Upper lobe of left lung (tissue), 6 donors: ENCODE data around the gene MCF2L. TPM values are rescaled to one million over a fixed set of nuclear protein-coding genes. Genes with fewer than 3 reads are reported as not detected.

Source experiments
- ATAC-seq, 2 donors: fragments of 200-7000 bp; cut with Tn5 transposase; one replicate each; pipeline ENCODE4 v1.9.1; 2022; ENCODE audit warnings: mild to moderate bottlenecking in 2 of 2, moderate library complexity in 2 of 2; ENCODE audit not compliant: low FRiP score in 2 of 2
- DNase-seq, 2 donors: peaks; one replicate each; pipeline ENCODE4 v3.0.0-alpha.2; 2019 to 2020
- H3K27ac ChIP-seq, 4 donors: fragments of 200-600 bp; sonication (generic); one replicate each; pipeline ENCODE4 v1.5.1; 2016 to 2019
- H3K27me3 ChIP-seq, 4 donors: fragments of 200-600 bp; sonication (generic); one replicate each; pipeline ENCODE4 v1.5.1; 2017 to 2019
- H3K36me3 ChIP-seq, 4 donors: fragments of 200-600 bp; sonication (generic); one replicate each; pipeline ENCODE4 v1.5.1; 2016 to 2019
- H3K4me1 ChIP-seq, 4 donors: fragments of 200-600 bp; sonication (generic); one replicate each; pipeline ENCODE4 v1.5.1; 2018 to 2019
- H3K4me3 ChIP-seq, 4 donors: fragments of 200-600 bp; sonication (generic); one replicate each; pipeline ENCODE4 v1.5.1; 2017 to 2019; ENCODE audit warnings: mild to moderate bottlenecking in 2 of 4, moderate library complexity in 1 of 4
- H3K9me3 ChIP-seq, 4 donors: fragments of 200-600 bp; sonication (generic); one replicate each; pipeline ENCODE4 v1.5.1; 2018 to 2019
- EP300 ChIP-seq, 4 donors: sonication (generic); formaldehyde crosslinking; IDR thresholded peaks; one replicate each; pipeline ENCODE4 v1.5.1; 2017; ENCODE audit warnings: antibody characterized with exemption in 4 of 4, control low read depth in 2 of 4
- POLR2A ChIP-seq, 4 donors: fragments of 450-650 bp; IDR thresholded peaks; one replicate each; pipeline ENCODE4 v1.5.1; 2016 to 2017; ENCODE audit warnings: antibody characterized with exemption in 4 of 4, mild to moderate bottlenecking in 2 of 4
- POLR2AphosphoS5 ChIP-seq, 2 donors: sonication (generic); formaldehyde crosslinking; IDR thresholded peaks; one replicate each; pipeline ENCODE4 v1.5.1; 2017; ENCODE audit warnings: antibody characterized with exemption in 2 of 2
- WGBS, 2 donors: methylation state at CpG; one replicate each; pipeline ENCODE4 v1.1.5; 2017 to 2018; 5-methylcytosine and 5-hydroxymethylcytosine counted together
- total RNA-seq, 6 donors: library from RNA; depleted of rRNA in 4 of 6; stranded (reverse); fragments of >200 nt in 4 of 6; gene quantifications; one replicate each; pipeline versions ENCODE4 v1.1.0 to v1.2.1, GENCODE V29; 2016 to 2021
- TF ChIP-seq, protein P1 (sequence below), 6 experiments: fragments of 450-650 bp in 4 of 6; fragments of 200-600 bp in 2 of 6; sonication (generic) in 2 of 6; IDR thresholded peaks; one replicate each; pipeline ENCODE4 v1.5.1; 2016 to 2019; ENCODE audit warnings: antibody characterized with exemption in 6 of 6
- donor health status: DM: no; HTN: no; CAD: no; lungs with moderate emphysema.
- donor health status: DM: no; HTN: yes; CAD: no; lungs with severe emphysema.

The MCF2L gene
- total RNA-seq, 6 donors from 2014 or later = 14.3 to 99.5 (median 53.1) TPM

DNA sequence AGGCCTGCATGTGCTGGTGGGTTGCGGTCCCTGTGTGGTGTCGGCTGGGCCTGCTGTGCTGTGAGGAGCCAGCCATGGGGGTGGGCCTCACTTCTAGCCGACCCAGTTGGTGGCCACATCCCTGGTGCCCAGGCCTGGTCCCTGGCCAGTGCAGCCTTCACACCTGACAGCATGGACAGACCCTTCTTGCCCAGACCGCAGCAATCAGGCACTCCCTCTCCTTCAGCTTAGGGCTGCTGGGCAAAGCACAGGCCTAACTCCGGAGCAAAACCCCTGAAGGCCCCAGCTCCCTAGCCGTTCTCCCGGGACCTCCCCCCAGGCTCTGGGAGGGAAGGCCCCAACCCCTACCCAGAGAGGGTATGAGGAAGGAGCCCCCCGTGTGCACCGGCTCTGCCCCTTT is 6.6 kb upstream of the MCF2L start:
- peaks cover 7 to 42% (median 24%) of the 10 kb centered on the region in 4 donors for H3K4me1 ChIP-seq
- no peak for ATAC-seq
- H3K27me3 ChIP-seq = no peaks in the 10 kb centered on the region
- H3K36me3 ChIP-seq = no peaks in the 10 kb centered on the region
- peak overlapping the region in 3 of 4 donors; percentile 13 to 76 (median 28) for H3K27ac ChIP-seq
- TF ChIP-seq POLR2A (IDR thresholded peaks at IDR 0.05) (no peak), EP300 (IDR thresholded peaks at IDR 0.05) (no peak), POLR2AphosphoS5 (IDR thresholded peaks at IDR 0.05) (no peak)
- TF ChIP-seq, protein P1, sequence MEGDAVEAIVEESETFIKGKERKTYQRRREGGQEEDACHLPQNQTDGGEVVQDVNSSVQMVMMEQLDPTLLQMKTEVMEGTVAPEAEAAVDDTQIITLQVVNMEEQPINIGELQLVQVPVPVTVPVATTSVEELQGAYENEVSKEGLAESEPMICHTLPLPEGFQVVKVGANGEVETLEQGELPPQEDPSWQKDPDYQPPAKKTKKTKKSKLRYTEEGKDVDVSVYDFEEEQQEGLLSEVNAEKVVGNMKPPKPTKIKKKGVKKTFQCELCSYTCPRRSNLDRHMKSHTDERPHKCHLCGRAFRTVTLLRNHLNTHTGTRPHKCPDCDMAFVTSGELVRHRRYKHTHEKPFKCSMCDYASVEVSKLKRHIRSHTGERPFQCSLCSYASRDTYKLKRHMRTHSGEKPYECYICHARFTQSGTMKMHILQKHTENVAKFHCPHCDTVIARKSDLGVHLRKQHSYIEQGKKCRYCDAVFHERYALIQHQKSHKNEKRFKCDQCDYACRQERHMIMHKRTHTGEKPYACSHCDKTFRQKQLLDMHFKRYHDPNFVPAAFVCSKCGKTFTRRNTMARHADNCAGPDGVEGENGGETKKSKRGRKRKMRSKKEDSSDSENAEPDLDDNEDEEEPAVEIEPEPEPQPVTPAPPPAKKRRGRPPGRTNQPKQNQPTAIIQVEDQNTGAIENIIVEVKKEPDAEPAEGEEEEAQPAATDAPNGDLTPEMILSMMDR (IDR thresholded peaks at IDR 0.05) = no peak
- 80 to 100% methylated on average over 4 to 8 of the region's 9 CpGs for WGBS, 2 donors
- no peaks in the 10 kb centered on the region for H3K9me3 ChIP-seq
- H3K4me3 ChIP-seq = no peak overlapping the region
- DNase-seq = no peak

DNA sequence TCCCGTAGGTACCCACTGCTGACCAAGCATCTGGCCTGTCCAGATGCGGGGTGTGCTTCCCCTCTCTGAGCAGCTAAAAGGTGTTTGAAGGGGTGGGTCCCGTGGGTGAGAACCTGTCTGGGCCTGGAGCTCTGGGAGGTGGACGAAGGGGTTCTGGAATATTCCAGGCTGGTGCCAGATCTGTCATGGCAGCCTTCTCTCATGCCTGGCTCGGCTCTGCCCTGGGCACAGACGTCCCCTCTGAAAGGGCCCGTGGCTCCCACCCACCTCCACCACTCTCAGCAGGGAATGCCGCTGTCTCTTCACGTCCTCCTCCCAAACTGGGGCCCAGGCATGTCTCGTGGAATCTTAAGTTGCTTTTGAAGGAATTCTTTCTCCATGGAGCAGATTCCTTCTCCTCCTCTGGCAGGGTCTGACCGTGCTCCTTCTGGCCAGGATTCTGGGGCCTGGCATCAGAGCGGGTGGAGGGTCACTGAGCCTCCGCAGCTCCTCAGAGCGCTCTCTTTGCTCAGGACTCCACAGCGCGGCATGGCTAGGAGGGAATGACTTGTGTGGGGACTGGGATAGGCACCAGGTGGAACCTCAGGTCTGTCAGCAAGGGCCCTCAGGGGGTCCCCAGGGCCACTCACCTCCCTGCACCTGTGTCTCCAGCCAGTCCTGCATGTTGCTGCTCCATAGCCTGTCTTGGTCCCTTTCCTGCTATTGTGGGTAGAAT is 5.9 kb upstream of the MCF2L start:
- DNase-seq (no peak), ATAC-seq (no peak)
- no peaks in the 10 kb centered on the region for H3K27me3 ChIP-seq
- no peaks in the 10 kb centered on the region for H3K9me3 ChIP-seq
- no peaks in the 10 kb centered on the region for H3K36me3 ChIP-seq
- H3K4me3 ChIP-seq = no peak overlapping the region
- H3K4me1 ChIP-seq = peaks cover 7 to 47% (median 25%) of the 10 kb centered on the region in 4 donors
- peak overlapping the region in 3 of 4 donors; percentile 13 to 76 (median 28) for H3K27ac ChIP-seq
- WGBS, 2 donors = 83 to 87% methylated on average over 13 to 16 of the region's 16 CpGs
- TF ChIP-seq, protein P1 (IDR thresholded peaks at IDR 0.05) = no peak
- no peak for TF ChIP-seq POLR2AphosphoS5 (IDR thresholded peaks at IDR 0.05)
- no peak for TF ChIP-seq POLR2A (IDR thresholded peaks at IDR 0.05)
- TF ChIP-seq EP300 (IDR thresholded peaks at IDR 0.05) = no peak

DNA sequence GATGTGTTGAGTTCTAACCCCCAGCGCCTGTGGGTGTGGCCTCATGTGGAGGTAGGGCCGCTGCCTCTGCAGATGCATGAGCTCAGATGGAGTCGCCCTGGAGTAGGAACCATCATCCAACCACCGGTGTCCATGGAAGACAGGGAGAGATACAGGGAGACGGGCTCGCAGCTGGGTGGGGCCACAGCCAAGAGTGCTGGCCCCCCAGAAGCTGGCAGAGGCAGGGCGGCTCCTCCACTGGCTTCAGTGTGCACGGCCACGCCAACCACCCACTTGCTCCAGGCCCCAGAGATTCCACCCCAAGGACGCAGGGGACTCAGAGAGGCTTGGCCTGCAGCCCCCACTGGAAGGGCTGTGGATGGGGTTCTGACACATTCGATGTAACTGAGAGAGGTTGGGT is 5.4 kb upstream of the MCF2L start:
- WGBS, 2 donors = 93 to 100% methylated on average over 2 to 11 of the region's 11 CpGs
- H3K27me3 ChIP-seq = peaks cover 0 to 3% (median 1%) of the 10 kb centered on the region in 4 donors
- DNase-seq (no peak), ATAC-seq (no peak)
- TF ChIP-seq POLR2A (IDR thresholded peaks at IDR 0.05) (no peak), POLR2AphosphoS5 (IDR thresholded peaks at IDR 0.05) (no peak), EP300 (IDR thresholded peaks at IDR 0.05) (no peak)
- TF ChIP-seq, protein P1 (IDR thresholded peaks at IDR 0.05) = no peak
- H3K9me3 ChIP-seq = no peaks in the 10 kb centered on the region
- H3K27ac ChIP-seq = peak overlapping the region in 2 of 4 donors; percentile 13 to 76
- no peak overlapping the region for H3K4me3 ChIP-seq
- peaks cover 7 to 49% (median 27%) of the 10 kb centered on the region in 4 donors for H3K4me1 ChIP-seq
- no peaks in the 10 kb centered on the region for H3K36me3 ChIP-seq

DNA sequence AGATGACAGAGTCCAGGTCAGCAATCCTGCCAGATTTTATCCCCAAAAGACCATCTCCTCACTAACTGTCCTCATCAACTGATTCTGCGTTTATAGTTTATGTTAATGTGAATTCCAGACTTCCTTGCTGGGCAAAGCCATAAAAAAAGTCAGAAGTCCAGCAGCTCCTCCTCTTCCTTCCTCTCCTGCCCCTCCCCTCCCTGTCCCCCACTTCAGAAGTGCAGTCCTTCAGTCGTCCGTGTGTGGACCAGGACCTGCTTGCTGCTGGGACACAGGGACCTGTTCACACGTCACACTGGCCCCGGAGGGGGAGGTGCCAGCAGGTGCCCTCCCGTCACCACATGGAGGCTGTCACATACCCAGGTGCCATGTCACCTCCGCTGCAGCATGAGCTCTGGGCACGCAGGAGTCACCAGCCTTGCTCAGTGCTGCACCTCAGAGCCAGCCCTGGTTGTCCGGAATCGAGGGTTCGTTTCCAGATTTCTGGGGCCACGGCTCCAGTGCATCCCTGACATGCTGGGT is 4.0 kb upstream of the MCF2L start:
- TF ChIP-seq, protein P1 (IDR thresholded peaks at IDR 0.05) = no peak
- peak; percentile 63 to 81 for TF ChIP-seq POLR2AphosphoS5 (IDR thresholded peaks at IDR 0.05)
- peak in 2 of 4 donors; percentile 29 to 47 for TF ChIP-seq EP300 (IDR thresholded peaks at IDR 0.05)
- peak in 3 of 4 donors; percentile 23 to 50 (median 30) for TF ChIP-seq POLR2A (IDR thresholded peaks at IDR 0.05)
- peaks cover 0 to 8% (median 3%) of the 10 kb centered on the region in 4 donors for H3K27me3 ChIP-seq

More for the DNA sequence above, 4.0 kb upstream of the MCF2L start:
- ATAC-seq (no peak), DNase-seq (no peak)
- H3K4me1 ChIP-seq = peaks cover 18 to 57% (median 34%) of the 10 kb centered on the region in 4 donors
- peak overlapping the region; percentile 56 to 84 (median 75) for H3K27ac ChIP-seq
- WGBS, 2 donors = 25 to 49% methylated on average over 5 to 11 of the region's 12 CpGs
- no peaks in the 10 kb centered on the region for H3K9me3 ChIP-seq
- peak overlapping the region in 2 of 4 donors; percentile 2 to 15 for H3K4me3 ChIP-seq
- H3K36me3 ChIP-seq = no peaks in the 10 kb centered on the region
